H9 (cell line): ENCODE measurements around the gene TMEM269. TPM values are rescaled to one million over a fixed set of nuclear protein-coding genes. Genes with fewer than 3 reads are reported as not detected.

ENCODE experiments used
- DNase-seq: peaks from one replicate; pipeline ENCODE4 v3.0.0-alpha.2; 2017
- H2AFZ ChIP-seq: one replicate; pipeline ENCODE4 v1.6.1; 2013; ENCODE audit warnings: mild to moderate bottlenecking, low read length, control low read depth, moderate library complexity
- H2AK5ac ChIP-seq: 2 replicates; pipeline ENCODE4 v1.6.1; 2013; ENCODE audit warnings: low read length, control low read depth, mixed read lengths; ENCODE audit not compliant: insufficient read length
- H2BK120ac ChIP-seq: one replicate; pipeline ENCODE4 v1.6.1; 2013; ENCODE audit warnings: low read depth, mild to moderate bottlenecking, low read length, control low read depth, inconsistent platforms; ENCODE audit not compliant: poor library complexity, severe bottlenecking
- H2BK12ac ChIP-seq: 2 replicates; pipeline ENCODE4 v1.6.1; 2013; ENCODE audit warnings: low read length, control low read depth, mixed read lengths, low read depth; ENCODE audit not compliant: insufficient read length
- H2BK15ac ChIP-seq: 2 replicates; pipeline ENCODE4 v1.6.1; 2013; ENCODE audit warnings: low read depth, low read length, control low read depth
- H2BK20ac ChIP-seq: one replicate; pipeline ENCODE4 v1.6.1; 2013; ENCODE audit warnings: low read depth, mild to moderate bottlenecking, low read length, control low read depth, inconsistent platforms; ENCODE audit not compliant: poor library complexity, severe bottlenecking
- H2BK5ac ChIP-seq: 2 replicates; pipeline ENCODE4 v1.6.1; 2013; ENCODE audit warnings: low read length, control low read depth, mixed read lengths; ENCODE audit not compliant: insufficient read length
- H3K14ac ChIP-seq: 2 replicates; pipeline ENCODE4 v1.6.1; 2013; ENCODE audit warnings: low read length, control low read depth; ENCODE audit not compliant: insufficient read depth
- H3K18ac ChIP-seq: 2 replicates; pipeline ENCODE4 v1.6.1; 2013; ENCODE audit warnings: low read depth, mild to moderate bottlenecking, mixed read lengths, low read length, control low read depth; ENCODE audit not compliant: insufficient read length
- H3K23ac ChIP-seq: 2 replicates; pipeline ENCODE4 v1.6.1; 2013; ENCODE audit warnings: low read length, control low read depth, mixed read lengths, low read depth; ENCODE audit not compliant: insufficient read length
- H3K23me2 ChIP-seq: 2 replicates; pipeline ENCODE4 v1.6.1; 2013; ENCODE audit warnings: low read depth, mild to moderate bottlenecking, mixed read lengths, low read length, control low read depth; ENCODE audit not compliant: insufficient read length, poor library complexity, severe bottlenecking
- H3K27ac ChIP-seq: 2 replicates; pipeline ENCODE4 v1.5.1; 2013; ENCODE audit warnings: low read length, control low read depth, mixed read lengths, low read depth; ENCODE audit not compliant: insufficient read length
- H3K27me3 ChIP-seq: 2 replicates; pipeline ENCODE4 v1.6.1; 2013; ENCODE audit warnings: low read length, control low read depth, inconsistent platforms; ENCODE audit not compliant: insufficient read depth
- H3K4ac ChIP-seq: 2 replicates; pipeline ENCODE4 v1.6.1; 2013; ENCODE audit warnings: low read depth, mild to moderate bottlenecking, control low read depth, inconsistent platforms, low read length, moderate library complexity
- H3K4me1 ChIP-seq: 2 replicates; pipeline ENCODE4 v1.6.1; 2013; ENCODE audit warnings: low read length, control low read depth, inconsistent platforms; ENCODE audit not compliant: insufficient read depth
- H3K4me2 ChIP-seq: 2 replicates; pipeline ENCODE4 v1.6.1; 2013; ENCODE audit warnings: low read length, control low read depth, mixed read lengths; ENCODE audit not compliant: insufficient read length, insufficient read depth
- H3K56ac ChIP-seq: 2 replicates; pipeline ENCODE4 v1.6.1; 2013; ENCODE audit warnings: low read depth, mild to moderate bottlenecking, mixed read lengths, low read length, control low read depth; ENCODE audit not compliant: insufficient read length
- H3K79me1 ChIP-seq: 2 replicates; pipeline ENCODE4 v1.6.1; 2013; ENCODE audit warnings: low read depth, mild to moderate bottlenecking, moderate library complexity, low read length, control low read depth, inconsistent platforms; ENCODE audit not compliant: insufficient read depth, poor library complexity, severe bottlenecking
- H3K79me2 ChIP-seq: 2 replicates; pipeline ENCODE4 v1.6.1; 2013; ENCODE audit warnings: low read length, control low read depth, inconsistent platforms; ENCODE audit not compliant: insufficient read depth
- H3K9ac ChIP-seq: 2 replicates; pipeline ENCODE4 v1.6.1; 2013; ENCODE audit warnings: low read length, control low read depth, mixed read lengths; ENCODE audit not compliant: insufficient read length; ENCODE audit errors: extremely low read depth
- H3K9me3 ChIP-seq: one replicate; pipeline ENCODE4 v1.6.1; 2013; ENCODE audit warnings: low read depth, low read length, inconsistent platforms; ENCODE audit not compliant: control insufficient read depth
- H3T11ph ChIP-seq: one replicate; pipeline ENCODE4 v1.6.1; 2013; ENCODE audit warnings: mild to moderate bottlenecking, low read length, control low read depth, inconsistent platforms
- H4K20me1 ChIP-seq: one replicate; pipeline ENCODE4 v1.6.1; 2013; ENCODE audit not compliant: control insufficient read depth, insufficient read length, insufficient read depth
- H4K5ac ChIP-seq: 2 replicates; pipeline ENCODE4 v1.6.1; 2013; ENCODE audit warnings: low read depth, mild to moderate bottlenecking, mixed read lengths, low read length, control low read depth; ENCODE audit not compliant: insufficient read length
- H4K8ac ChIP-seq: replicated peaks from 2 replicates; pipeline ENCODE4 v1.6.1; 2013; ENCODE audit warnings: low read length, control low read depth, mixed read lengths, low read depth; ENCODE audit not compliant: insufficient read length
- H4K91ac ChIP-seq: 2 replicates; pipeline ENCODE4 v1.6.1; 2013; ENCODE audit warnings: low read depth, mild to moderate bottlenecking, moderate library complexity, mixed read lengths, low read length, control low read depth; ENCODE audit not compliant: insufficient read length
- H3K27ac Mint-ChIP-seq, 3 experiments: 2 replicates in 2 of 3; 3 replicates in 1 of 3; pipeline ENCODE4 v1.8.0; 2020 to 2021; ENCODE audit warnings: mixed read lengths in 3 of 3, mild to moderate bottlenecking in 1 of 3, moderate library complexity in 1 of 3
- H3K27me3 Mint-ChIP-seq: 2 replicates; pipeline ENCODE4 v1.8.0; 2021; ENCODE audit warnings: low read depth, mild to moderate bottlenecking, moderate library complexity, mixed read lengths
- H3K36me3 Mint-ChIP-seq, 3 experiments: 2 replicates in 2 of 3; 3 replicates in 1 of 3; pipeline ENCODE4 v1.8.0; 2020 to 2021; ENCODE audit warnings: low read depth in 3 of 3, mixed read lengths in 3 of 3; ENCODE audit not compliant: insufficient read depth in 1 of 3
- H3K4me1 Mint-ChIP-seq, 2 experiments: 2 replicates each; pipeline ENCODE4 v1.8.0; 2020; ENCODE audit warnings: mixed read lengths in 2 of 2
- H3K4me3 Mint-ChIP-seq, 2 experiments: 2 replicates in 1 of 2; 3 replicates in 1 of 2; pipeline ENCODE4 v1.8.0; 2020 to 2021; ENCODE audit warnings: mild to moderate bottlenecking in 2 of 2, mixed read lengths in 2 of 2, moderate library complexity in 1 of 2
- H3K9me3 Mint-ChIP-seq, 2 experiments: 2 replicates in 1 of 2; 3 replicates in 1 of 2; pipeline ENCODE4 v1.8.0; 2020; ENCODE audit warnings: mild to moderate bottlenecking in 2 of 2, mixed read lengths in 2 of 2, moderate library complexity in 1 of 2
- CTCF ChIP-seq: fragments of 200-600 bp; sonication (generic); conservative IDR thresholded peaks from 3 replicates; pipeline ENCODE4 v1.8.0; 2021; ENCODE audit warnings: antibody characterized with exemption, mild to moderate bottlenecking
- WGBS: extraction: QIAGEN DNeasy Blood & Tissue Kit; methylation state at CpG from one replicate; pipeline ENCODE4 v1.1.7; 2013; ENCODE audit warnings: missing lambda C conversion rate, low lambda C conversion rate, mixed read lengths; ENCODE audit not compliant: insufficient read length; ENCODE audit errors: extremely low coverage; 5-methylcytosine and 5-hydroxymethylcytosine counted together
- total RNA-seq: library from RNA; stranded (reverse); gene quantifications from 2 replicates; pipeline ENCODE4 v1.2.1, GENCODE V29; 2021

The TMEM269 gene
- total RNA-seq, 1 experiment from 2014 or later: 0.17 TPM

GRCh38 chr1:42739753-42740700, 44.8 kb upstream of the TMEM269 start, which contains the start of gene CLDN19:
TSS of gene CLDN19 (minus strand) at chr1:42740236. CDS start at chr1:42740063, 173 bp downstream.
- Histone ChIP-seq H3K79me2 (no peaks in the 10 kb centered on the region), H2AK5ac (no peak within 1 kb of the TSS), H3K56ac (no peak within 1 kb of the TSS), H3K23me2 (no peaks in the 10 kb centered on the region), H4K8ac (no peak within 1 kb of the TSS), H3K9ac (no peak within 1 kb of the TSS), H2BK120ac (no peak within 1 kb of the TSS), H4K91ac (no peak within 1 kb of the TSS), H4K5ac (no peak within 1 kb of the TSS), H3K27me3 (no peaks in the 10 kb centered on the region), H2BK12ac (no peak within 1 kb of the TSS), H2BK5ac (no peak within 1 kb of the TSS), H3K4ac (no peak within 1 kb of the TSS), H2AFZ (no peak within 1 kb of the TSS), H2BK20ac (no peak within 1 kb of the TSS), H2BK15ac (no peak within 1 kb of the TSS), H3K4me1 (no peaks in the 10 kb centered on the region; the same call in 1 of the 2 replicates), H3T11ph (no peak within 1 kb of the TSS), H3K79me1 (no peaks in the 10 kb centered on the region), H3K23ac (no peak within 1 kb of the TSS), H3K14ac (peak within 1 kb of the TSS; percentile 74; the same call in 1 of the 2 replicates), H4K20me1 (no peaks in the 10 kb centered on the region), H3K18ac (no peak within 1 kb of the TSS), H3K4me2 (peak within 1 kb of the TSS; percentile 29), H3K9me3 (no peaks in the 10 kb centered on the region), H3K27ac (no peak within 1 kb of the TSS)
- Mint-ChIP-seq H3K4me3 (peak within 1 kb of the TSS; percentile 47 to 64), H3K4me1 (peaks cover 43 to 51% of the 10 kb centered on the region in 2 experiments), H3K27ac (peak within 1 kb of the TSS; percentile 21 to 89 (median 87); a peak in 5 of 7 replicates), H3K27me3 (no peaks in the 10 kb centered on the region; the same call in none of the 2 replicates), H3K9me3 (no peaks in the 10 kb centered on the region), H3K36me3 (no peaks in the 10 kb centered on the region)
- WGBS: no CpG with 5 or more reads among the region's 27 CpGs
- TF ChIP-seq CTCF: no peak
- DNase-seq: peak; percentile 97
